Neural progenitor cell (in vitro differentiated cells): Measurements from ENCODE around the gene SEPTIN12.

Source experiments
- EZH2 ChIP-seq: fragments of 200-600 bp; sonication (generic); IDR thresholded peaks from 2 replicates; pipeline ENCODE4 v1.6.1; 2017; ENCODE audit warnings: antibody characterized with exemption, mild to moderate bottlenecking, moderate library complexity
- EZH2phosphoT487 ChIP-seq: fragments of 200-600 bp; sonication (generic); IDR thresholded peaks from 2 replicates; pipeline ENCODE4 v1.6.1; 2017; ENCODE audit warnings: antibody characterized with exemption
- TF ChIP-seq, protein P1 (sequence below): fragments of 200-600 bp; sonication (generic); IDR thresholded peaks from 2 replicates; pipeline ENCODE4 v1.5.1; 2017; ENCODE audit warnings: antibody characterized with exemption, mild to moderate bottlenecking

DNA sequence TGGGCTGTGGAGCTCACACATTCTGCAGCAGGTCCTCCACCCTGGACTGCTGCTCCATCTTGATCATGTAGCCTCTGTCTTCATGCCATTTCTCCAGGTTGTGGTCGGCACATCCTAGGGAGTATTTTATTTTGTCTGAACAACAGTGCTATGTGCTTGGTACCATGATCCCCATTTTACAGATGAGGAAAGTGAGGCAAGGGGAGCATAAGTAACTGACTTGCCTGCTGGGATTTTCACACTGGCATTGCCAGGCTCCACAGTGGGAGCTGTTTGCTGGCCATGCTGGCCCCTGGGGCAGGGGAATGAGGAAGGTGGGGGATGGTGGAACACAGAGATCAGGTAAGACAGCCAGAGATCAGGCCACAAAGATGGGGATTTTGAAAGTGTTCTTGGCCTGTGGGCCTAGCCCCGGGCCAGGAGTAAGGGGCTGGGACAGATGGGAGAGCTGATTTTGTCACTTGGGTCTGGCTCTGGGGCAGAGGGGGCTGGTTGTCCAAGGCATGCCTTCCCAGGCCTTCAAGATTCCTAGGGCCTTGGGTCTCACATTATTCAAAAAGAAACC lies 11.9 kb downstream of the SEPTIN12 start:
- TF ChIP-seq EZH2 (no peak), EZH2phosphoT487 (no peak)
- TF ChIP-seq, protein P1, sequence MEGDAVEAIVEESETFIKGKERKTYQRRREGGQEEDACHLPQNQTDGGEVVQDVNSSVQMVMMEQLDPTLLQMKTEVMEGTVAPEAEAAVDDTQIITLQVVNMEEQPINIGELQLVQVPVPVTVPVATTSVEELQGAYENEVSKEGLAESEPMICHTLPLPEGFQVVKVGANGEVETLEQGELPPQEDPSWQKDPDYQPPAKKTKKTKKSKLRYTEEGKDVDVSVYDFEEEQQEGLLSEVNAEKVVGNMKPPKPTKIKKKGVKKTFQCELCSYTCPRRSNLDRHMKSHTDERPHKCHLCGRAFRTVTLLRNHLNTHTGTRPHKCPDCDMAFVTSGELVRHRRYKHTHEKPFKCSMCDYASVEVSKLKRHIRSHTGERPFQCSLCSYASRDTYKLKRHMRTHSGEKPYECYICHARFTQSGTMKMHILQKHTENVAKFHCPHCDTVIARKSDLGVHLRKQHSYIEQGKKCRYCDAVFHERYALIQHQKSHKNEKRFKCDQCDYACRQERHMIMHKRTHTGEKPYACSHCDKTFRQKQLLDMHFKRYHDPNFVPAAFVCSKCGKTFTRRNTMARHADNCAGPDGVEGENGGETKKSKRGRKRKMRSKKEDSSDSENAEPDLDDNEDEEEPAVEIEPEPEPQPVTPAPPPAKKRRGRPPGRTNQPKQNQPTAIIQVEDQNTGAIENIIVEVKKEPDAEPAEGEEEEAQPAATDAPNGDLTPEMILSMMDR: no peak
